T47D (cell line): Measurements from ENCODE around the gene MUC5B.
A peak's percentile ranks its signal among the peaks of the same experiment; 100 is the strongest.

ENCODE experiments used
- DNase-seq, 2 experiments: peaks; one replicate each; pipeline versions ENCODE4 v3.0.0 to v3.0.0-alpha.2; 2011 to 2012; ENCODE audit warnings: low read depth in 1 of 2, low spot score in 1 of 2
- JUND ChIP-seq: IDR thresholded peaks from 2 replicates; pipeline ENCODE4 v1.6.1; 2012; ENCODE audit warnings: low read depth
- in situ Hi-C: cut with HindIII; loops from 2 replicates; pipeline ENCODE4 v1.10.0; 2016; ENCODE audit warnings: low sequenced_read_pairs, low pct_unique_long_range_greater_than_20kb

MUC5B gene

GRCh38 chr11:1230121-1230455 is 7.2 kb downstream of the MUC5B start:
- in situ Hi-C loops = no loop called here
- no peak for DNase-seq
- no peak for TF ChIP-seq JUND

GRCh38 chr11:1230456-1231395 is 7.9 kb downstream of the MUC5B start:
- in situ Hi-C loops = no loop called here
- peak; percentile 63 to 68 for DNase-seq
- no peak for TF ChIP-seq JUND

- in situ Hi-C loops = no loop called here
- TF ChIP-seq JUND = no peak
- no peak for DNase-seq
Observed at GRCh38 chr11:1231396-1232020, 8.6 kb downstream of the MUC5B start.

GRCh38 chr11:1232021-1232882 is 9.4 kb downstream of the MUC5B start:
- no peak for TF ChIP-seq JUND
- in situ Hi-C loops = no loop called here
- no peak for DNase-seq

GRCh38 chr11:1232883-1233321 is 10.0 kb downstream of the MUC5B start:
- no peak for TF ChIP-seq JUND
- DNase-seq = no peak
- in situ Hi-C loops = no loop called here

- in situ Hi-C loops = no loop called here
- TF ChIP-seq JUND = no peak
- DNase-seq = peak in 1 of 2 experiments; percentile 28
Observed at GRCh38 chr11:1233351-1234053, 10.6 kb downstream of the MUC5B start.

GRCh38 chr11:1234054-1234720 is 11.3 kb downstream of the MUC5B start:
- peak in 1 of 2 experiments; percentile 0 for DNase-seq
- in situ Hi-C loops = no loop called here
- no peak for TF ChIP-seq JUND

- in situ Hi-C loops = no loop called here
- peak in 1 of 2 experiments; percentile 1 for DNase-seq
- TF ChIP-seq JUND = no peak
Observed at GRCh38 chr11:1234771-1235305, 12.0 kb downstream of the MUC5B start.

GRCh38 chr11:1235306-1235900 is 12.5 kb downstream of the MUC5B start:
- in situ Hi-C loops = no loop called here
- DNase-seq = peak in 1 of 2 experiments; percentile 1

GRCh38 chr11:1235901-1236315 is 13.0 kb downstream of the MUC5B start:
- in situ Hi-C loops = no loop called here
- peak in 1 of 2 experiments; percentile 0 for DNase-seq
- no peak for TF ChIP-seq JUND

More at GRCh38 chr11:1235306-1235900, 12.5 kb downstream of the MUC5B start:
- TF ChIP-seq JUND = no peak
